A673 (cell line): Measurements from ENCODE around the gene TMEM234. TPM values are rescaled to one million over a fixed set of nuclear protein-coding genes. Genes with fewer than 3 reads are reported as not detected.

Source experiments
- BruUV-seq: library from RNA; stranded (reverse); fragments of 400-500 nt; replicated peaks from 2 replicates; lab custom pipeline; 2021; lab: Mats Ljungman, UMichigan
- CTCF ChIA-PET: fragments of 300-600 bp; sonication (Branson Sonifier 250); formaldehyde crosslinking; loops from one replicate; lab custom pipeline; 2022; ENCODE audit warnings: antibody characterized with exemption; lab: Charles Lee
- POLR2A ChIA-PET: fragments of 300-600 bp; sonication (Branson Sonifier 250); formaldehyde crosslinking; loops from one replicate; lab custom pipeline; 2022; ENCODE audit warnings: antibody characterized with exemption; ENCODE audit not compliant: low non-redundant PET; lab: Charles Lee
- DNase-seq: peaks from one replicate; pipeline ENCODE4 v3.0.0-alpha.2; 2015; ENCODE audit warnings: low spot score
- H3K27ac ChIP-seq: fragments of 200-600 bp; sonication (generic); 2 replicates; pipeline ENCODE4 v1.5.1; 2016; ENCODE audit warnings: mixed run types, low read depth, mild to moderate bottlenecking, mixed read lengths, antibody characterized with exemption, low read length; ENCODE audit not compliant: poor library complexity, severe bottlenecking
- H3K27me3 ChIP-seq: fragments of 200-600 bp; sonication (generic); replicated peaks from 2 replicates; pipeline ENCODE4 v1.6.1; 2017; ENCODE audit warnings: mixed run types, low read depth, mild to moderate bottlenecking, mixed read lengths, antibody characterized with exemption, low read length; ENCODE audit not compliant: insufficient read depth, poor library complexity
- H3K36me3 ChIP-seq: fragments of 200-600 bp; sonication (generic); 2 replicates; pipeline ENCODE4 v1.6.1; 2016; ENCODE audit warnings: mixed run types, mild to moderate bottlenecking, mixed read lengths, antibody characterized with exemption, low read length; ENCODE audit not compliant: insufficient read depth, poor library complexity, severe bottlenecking
- H3K4me1 ChIP-seq: fragments of 200-600 bp; sonication (generic); 2 replicates; pipeline ENCODE4 v1.6.1; 2017; ENCODE audit warnings: mixed run types, mild to moderate bottlenecking, mixed read lengths, antibody characterized with exemption, low read length; ENCODE audit not compliant: insufficient read depth, poor library complexity, severe bottlenecking
- H3K4me3 ChIP-seq: fragments of 200-600 bp; sonication (generic); 2 replicates; pipeline ENCODE4 v1.5.1; 2016; ENCODE audit warnings: low read depth, mixed run types, mild to moderate bottlenecking, mixed read lengths, low read length; ENCODE audit not compliant: poor library complexity, severe bottlenecking
- H3K9me3 ChIP-seq: fragments of 200-600 bp; sonication (generic); 2 replicates; pipeline ENCODE4 v1.6.1; 2016; ENCODE audit warnings: mixed run types, low read depth, mild to moderate bottlenecking, mixed read lengths, antibody characterized with exemption, low read length; ENCODE audit not compliant: poor library complexity, severe bottlenecking
- EZH2 ChIP-seq: fragments of 200-600 bp; sonication (generic); IDR thresholded peaks from 2 replicates; pipeline ENCODE4 v1.6.1; 2017; ENCODE audit warnings: borderline replicate concordance, low read depth, mild to moderate bottlenecking, mixed read lengths, antibody characterized with exemption, low read length; ENCODE audit not compliant: poor library complexity, severe bottlenecking
- intact Hi-C: fragments of 100-400 bp; cut with micrococcal nuclease; formaldehyde crosslinking; loops from one replicate; pipeline ENCODE4 v1.10.0; 2022; ENCODE audit not compliant: unreplicated experiment
- total RNA-seq: library from RNA; stranded (reverse); gene quantifications from 2 replicates; pipeline ENCODE4 v1.2.3, GENCODE V29; 2021
- TF ChIP-seq, protein P1 (sequence below): fragments of 300-800, 200-600 bp; sonication (generic); conservative IDR thresholded peaks from 2 replicates; pipeline ENCODE4 v1.5.1; 2017; ENCODE audit warnings: low read depth, mild to moderate bottlenecking, antibody characterized with exemption, low read length, moderate library complexity, mixed read lengths

Gene TMEM234
- total RNA-seq, 1 experiment from 2014 or later: 15.4 TPM

DNA sequence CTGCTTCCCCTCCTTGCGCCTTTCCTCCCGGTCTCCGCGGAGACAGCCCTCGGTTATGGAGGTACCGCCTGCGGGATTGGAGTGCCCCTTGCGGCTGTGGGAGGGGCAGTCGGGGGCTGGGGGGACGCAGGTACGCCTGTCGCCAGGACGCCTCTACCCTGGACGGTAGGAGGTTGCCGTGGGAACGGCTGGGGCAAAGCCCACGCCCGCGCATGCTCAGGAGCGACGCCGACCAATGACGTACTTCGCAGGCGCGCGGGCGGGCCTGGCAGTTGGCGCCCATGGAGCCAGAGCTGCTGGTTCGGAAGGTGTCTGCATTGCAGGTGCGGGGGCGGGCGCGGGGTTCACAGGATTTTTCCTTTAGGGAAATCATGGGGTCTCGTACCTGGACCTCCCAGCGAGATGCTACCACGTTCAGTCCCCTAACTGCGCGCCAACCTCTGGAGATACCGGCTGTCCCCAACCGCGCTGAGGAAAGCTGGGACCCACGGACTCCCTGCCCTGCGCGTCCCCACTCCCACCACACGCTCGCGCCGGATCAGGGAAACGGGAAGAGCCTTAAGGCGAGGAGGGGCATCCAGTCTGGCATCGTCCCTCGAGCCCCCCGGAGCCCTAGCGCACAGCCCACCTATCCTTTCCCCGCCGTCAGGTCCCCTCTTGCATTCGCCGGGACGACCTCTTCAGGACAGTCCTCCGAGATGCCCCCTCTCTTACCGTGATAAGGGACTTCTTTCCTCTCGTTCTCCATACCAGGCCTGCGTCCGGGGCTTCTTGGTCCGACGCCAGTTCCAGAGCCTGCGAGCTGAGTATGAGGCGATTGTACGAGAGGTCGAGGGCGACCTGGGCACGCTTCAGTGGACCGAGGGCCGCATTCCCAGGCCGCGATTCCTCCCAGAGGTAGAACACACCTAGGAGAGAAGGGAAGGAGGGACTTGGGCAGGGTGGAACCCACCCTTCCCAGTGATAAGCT is 16.5 kb downstream of the TMEM234 start, which contains the start of gene IQCC:
IQCC (plus strand) TSS at position 271 of the 970 bp plus-strand sequence; CDS start at position 282, 11 bp downstream.
- peaks cover 7% of the 10 kb centered on the region for H3K36me3 ChIP-seq
- ChIA-PET POLR2A (no interaction called here), CTCF (interaction anchor here (0.5 kb wide), 1 partner anchor 315 kb away, joined by 4 read pairs; no protein-coding TSS in a partner anchor)
- TF ChIP-seq EZH2: no peak
- TF ChIP-seq, protein P1, sequence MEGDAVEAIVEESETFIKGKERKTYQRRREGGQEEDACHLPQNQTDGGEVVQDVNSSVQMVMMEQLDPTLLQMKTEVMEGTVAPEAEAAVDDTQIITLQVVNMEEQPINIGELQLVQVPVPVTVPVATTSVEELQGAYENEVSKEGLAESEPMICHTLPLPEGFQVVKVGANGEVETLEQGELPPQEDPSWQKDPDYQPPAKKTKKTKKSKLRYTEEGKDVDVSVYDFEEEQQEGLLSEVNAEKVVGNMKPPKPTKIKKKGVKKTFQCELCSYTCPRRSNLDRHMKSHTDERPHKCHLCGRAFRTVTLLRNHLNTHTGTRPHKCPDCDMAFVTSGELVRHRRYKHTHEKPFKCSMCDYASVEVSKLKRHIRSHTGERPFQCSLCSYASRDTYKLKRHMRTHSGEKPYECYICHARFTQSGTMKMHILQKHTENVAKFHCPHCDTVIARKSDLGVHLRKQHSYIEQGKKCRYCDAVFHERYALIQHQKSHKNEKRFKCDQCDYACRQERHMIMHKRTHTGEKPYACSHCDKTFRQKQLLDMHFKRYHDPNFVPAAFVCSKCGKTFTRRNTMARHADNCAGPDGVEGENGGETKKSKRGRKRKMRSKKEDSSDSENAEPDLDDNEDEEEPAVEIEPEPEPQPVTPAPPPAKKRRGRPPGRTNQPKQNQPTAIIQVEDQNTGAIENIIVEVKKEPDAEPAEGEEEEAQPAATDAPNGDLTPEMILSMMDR: no peak
- intact Hi-C loops: no loop called here
- H3K4me1 ChIP-seq: peaks cover 7% of the 10 kb centered on the region
- no peaks in the 10 kb centered on the region for H3K9me3 ChIP-seq
- DNase-seq: peak; percentile 92
- peak within 1 kb of the TSS; percentile 80 for H3K4me3 ChIP-seq
- BruUV-seq: TSS peak; percentile 78
- H3K27ac ChIP-seq: peak within 1 kb of the TSS; percentile 87
- no peaks in the 10 kb centered on the region for H3K27me3 ChIP-seq

DNA sequence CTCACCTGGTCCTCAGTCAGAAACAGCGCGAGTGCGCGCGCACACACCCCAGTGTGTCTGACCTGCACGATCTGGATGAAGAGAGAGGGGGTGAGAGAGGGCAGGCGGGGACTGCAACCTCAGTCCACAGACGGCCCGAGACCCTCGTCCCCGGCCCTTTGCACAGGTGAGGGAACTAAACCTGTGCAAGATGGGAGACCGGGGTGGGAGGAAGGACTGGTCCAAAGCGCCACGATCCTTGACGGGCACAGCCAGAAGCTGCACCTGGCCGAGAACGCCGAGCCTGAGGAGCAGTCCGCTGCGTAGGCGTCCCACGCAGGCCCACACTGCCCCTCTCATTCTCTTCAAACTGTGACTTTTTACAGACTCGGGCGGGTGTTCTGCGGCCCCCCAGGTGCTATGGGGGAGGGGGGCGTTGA is 17.2 kb downstream of the TMEM234 start:
- Histone ChIP-seq H3K4me1 (peaks cover 11% of the 10 kb centered on the region), H3K4me3 (peak overlapping the region; percentile 80), H3K27ac (peak overlapping the region; percentile 87), H3K36me3 (peaks cover 7% of the 10 kb centered on the region), H3K27me3 (no peaks in the 10 kb centered on the region), H3K9me3 (no peaks in the 10 kb centered on the region)
- DNase-seq: no peak
- intact Hi-C loops: no loop called here
- BruUV-seq: no TSS peak
- TF ChIP-seq, protein P1: no peak
- POLR2A ChIA-PET: interaction anchor here (0.5 kb wide), 1 partner anchor 990 kb away, joined by 3 read pairs; no protein-coding TSS in a partner anchor
- CTCF ChIA-PET: no interaction called here

DNA sequence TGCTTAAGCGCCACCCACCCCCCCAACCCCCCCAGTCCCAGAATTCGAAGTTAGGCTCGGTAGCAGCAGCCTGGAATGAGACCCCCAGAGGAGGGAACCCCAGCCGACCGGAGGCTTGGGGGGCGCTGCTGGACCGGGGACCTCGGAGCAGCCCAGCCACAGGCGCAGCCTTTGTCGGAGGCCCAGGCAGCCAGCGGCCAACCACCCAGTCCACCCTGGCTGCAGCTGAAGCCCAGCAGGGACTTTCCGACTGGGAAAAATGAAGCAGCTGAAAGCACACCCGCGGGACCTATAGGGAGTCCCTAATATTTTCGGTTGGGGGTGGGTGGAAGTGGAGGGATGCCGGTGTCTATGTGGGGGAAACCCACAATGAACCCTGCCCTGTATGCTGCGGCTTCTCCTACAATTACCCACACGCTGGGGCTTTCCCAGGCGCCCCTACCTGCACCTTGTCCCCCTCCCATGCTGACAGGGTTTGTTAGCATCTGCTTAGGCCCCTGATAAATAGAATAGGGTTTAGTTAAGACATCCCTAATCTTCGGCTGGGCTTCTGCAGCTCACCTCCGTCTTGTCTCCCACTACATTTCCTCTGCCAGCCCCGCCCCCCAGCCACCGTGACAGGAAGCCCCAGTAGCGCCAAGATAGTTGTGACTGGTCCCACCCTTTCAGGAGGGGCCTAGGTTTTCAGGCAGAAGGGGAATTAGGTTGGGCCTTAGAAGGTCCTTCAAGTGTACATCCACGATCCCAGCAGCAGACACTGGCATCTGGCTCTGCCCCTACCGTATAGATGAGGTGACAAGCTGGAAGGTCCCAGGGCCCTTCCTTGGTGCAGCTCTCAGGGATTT is 20.9 kb downstream of the TMEM234 start:
- TF ChIP-seq, protein P1: no peak
- no peak for TF ChIP-seq EZH2
- H3K27me3 ChIP-seq: no peaks in the 10 kb centered on the region
- no TSS peak for BruUV-seq
- H3K27ac ChIP-seq: peak overlapping the region; percentile 58
- peak overlapping the region; percentile 62 for H3K4me3 ChIP-seq
- CTCF ChIA-PET: interaction anchor here (0.5 to 1.2 kb wide), 3 partner anchors 14 to 92 kb away, joined by 3 to 4 read pairs (median 3); no protein-coding TSS in a partner anchor
- peaks cover 14% of the 10 kb centered on the region for H3K36me3 ChIP-seq
- intact Hi-C loops: no loop called here
- DNase-seq: peak; percentile 76
- POLR2A ChIA-PET: no interaction called here
- H3K9me3 ChIP-seq: no peaks in the 10 kb centered on the region
- H3K4me1 ChIP-seq: peaks cover 14% of the 10 kb centered on the region
